HEK293 (cell line): ENCODE data around the gene C11orf98.

Source experiments
- CTCF ChIA-PET: fragments of 350-600 bp; formaldehyde crosslinking; extraction: SDS; loops from one replicate; lab custom pipeline; 2021; ENCODE audit warnings: antibody characterized with exemption; lab: Yijun Ruan, JAX
- POLR2A ChIA-PET: fragments of 300-600 bp; formaldehyde crosslinking; extraction: SDS; loops from one replicate; lab custom pipeline; 2020; ENCODE audit warnings: antibody characterized with exemption, inconsistent platforms; lab: Yijun Ruan, JAX
- H3K27ac ChIP-seq: fragments of 200-500 bp; sonication (Bioruptor generic); 2 replicates; pipeline ENCODE4 v1.5.1; 2014; ENCODE audit warnings: low read depth, low read length, control low read depth, inconsistent platforms; ENCODE audit errors: extremely low read depth
- H3K36me3 ChIP-seq, 2 experiments: fragments of 200-500 bp in 1 of 2; sonication (Bioruptor generic) in 1 of 2; 1 replicate in 1 of 2; 2 replicates in 1 of 2; pipeline ENCODE4 v1.5.1; 2014 to 2017; ENCODE audit warnings: inconsistent platforms in 2 of 2, low read length in 2 of 2; ENCODE audit not compliant: control insufficient read depth in 2 of 2, insufficient read depth in 1 of 2
- H3K4me1 ChIP-seq: fragments of 200-500 bp; sonication (Bioruptor generic); 2 replicates; pipeline ENCODE4 v1.5.1; 2014; ENCODE audit warnings: mild to moderate bottlenecking, low read length, inconsistent platforms; ENCODE audit not compliant: control insufficient read depth, insufficient read depth
- H3K4me3 ChIP-seq: 2 replicates; pipeline ENCODE4 v1.5.1; 2011; ENCODE audit warnings: low read depth, mild to moderate bottlenecking, control low read depth, low read length, moderate library complexity
- H3K9me3 ChIP-seq: fragments of 200-500 bp; sonication (Bioruptor generic); 2 replicates; pipeline ENCODE4 v1.5.1; 2014; ENCODE audit warnings: low read depth, low read length, inconsistent platforms; ENCODE audit not compliant: control insufficient read depth, insufficient read depth
- EGR2 ChIP-seq: fragments of 450-650 bp; formaldehyde crosslinking; IDR thresholded peaks from 2 replicates; pipeline ENCODE4 v1.5.1; 2016; ENCODE audit warnings: low read depth, missing biosample characterization, missing genetic modification characterization
- GLI4 ChIP-seq: fragments of 450-650 bp; formaldehyde crosslinking; IDR thresholded peaks from 2 replicates; pipeline ENCODE4 v1.5.1; 2016; ENCODE audit warnings: missing biosample characterization, missing genetic modification characterization
- GLIS2 ChIP-seq: fragments of 450-650 bp; formaldehyde crosslinking; IDR thresholded peaks from 2 replicates; pipeline ENCODE4 v1.5.1; 2016; ENCODE audit warnings: missing biosample characterization, missing genetic modification characterization
- HOXA7 ChIP-seq: sonication (generic); formaldehyde crosslinking; IDR thresholded peaks from 2 replicates; pipeline ENCODE4 v1.8.1; 2022; ENCODE audit warnings: missing genetic modification reagents, borderline replicate concordance
- HOXD13 ChIP-seq: sonication (generic); formaldehyde crosslinking; IDR thresholded peaks from 2 replicates; pipeline ENCODE4 v1.8.0; 2022; ENCODE audit warnings: missing genetic modification reagents, borderline replicate concordance
- KLF9 ChIP-seq: fragments of 450-650 bp; formaldehyde crosslinking; IDR thresholded peaks from 2 replicates; pipeline ENCODE4 v1.5.1; 2016; ENCODE audit warnings: missing biosample characterization, missing genetic modification characterization, low read depth
- PATZ1 ChIP-seq: fragments of 450-650 bp; formaldehyde crosslinking; IDR thresholded peaks from 2 replicates; pipeline ENCODE4 v1.5.1; 2016; ENCODE audit warnings: missing biosample characterization, missing genetic modification characterization
- SP2 ChIP-seq: fragments of 450-650 bp; formaldehyde crosslinking; IDR thresholded peaks from 2 replicates; pipeline ENCODE4 v1.5.1; 2016; ENCODE audit warnings: missing biosample characterization, missing genetic modification characterization
- SP3 ChIP-seq: fragments of 450-650 bp; formaldehyde crosslinking; IDR thresholded peaks from 2 replicates; pipeline ENCODE4 v1.5.1; 2016; ENCODE audit warnings: missing biosample characterization, missing genetic modification characterization
- ZBTB1 ChIP-seq: fragments of 450-650 bp; formaldehyde crosslinking; IDR thresholded peaks from 2 replicates; pipeline ENCODE4 v1.5.1; 2016; ENCODE audit warnings: missing biosample characterization, missing genetic modification characterization
- ZBTB17 ChIP-seq: fragments of 450-650 bp; formaldehyde crosslinking; IDR thresholded peaks from 2 replicates; pipeline ENCODE4 v1.5.1; 2016; ENCODE audit warnings: missing biosample characterization, missing genetic modification characterization
- ZNF132 ChIP-seq: fragments of 450-650 bp; formaldehyde crosslinking; IDR thresholded peaks from 2 replicates; pipeline ENCODE4 v1.5.1; 2017; ENCODE audit warnings: missing biosample characterization, missing genetic modification characterization, borderline replicate concordance
- ZNF133 ChIP-seq: fragments of 450-650 bp; formaldehyde crosslinking; IDR thresholded peaks from 2 replicates; pipeline ENCODE4 v1.5.1; 2016; ENCODE audit warnings: missing biosample characterization, missing genetic modification characterization
- ZNF146 ChIP-seq: fragments of 450-650 bp; formaldehyde crosslinking; IDR thresholded peaks from 2 replicates; pipeline ENCODE4 v1.5.1; 2016; ENCODE audit warnings: missing biosample characterization, missing genetic modification characterization
- ZNF510 ChIP-seq: fragments of 450-650 bp; formaldehyde crosslinking; IDR thresholded peaks from 2 replicates; pipeline ENCODE4 v1.5.1; 2018; ENCODE audit warnings: mild to moderate bottlenecking, missing genetic modification characterization, missing biosample characterization; ENCODE audit not compliant: insufficient replicate concordance
- ZNF549 ChIP-seq: fragments of 450-650 bp; IDR thresholded peaks from 2 replicates; pipeline ENCODE4 v1.5.1; 2018; ENCODE audit warnings: missing biosample characterization, missing genetic modification characterization, mild to moderate bottlenecking, inconsistent platforms, moderate library complexity
- ZNF555 ChIP-seq: fragments of 450-650 bp; formaldehyde crosslinking; conservative IDR thresholded peaks from 2 replicates; pipeline ENCODE4 v1.5.1; 2017; ENCODE audit warnings: missing biosample characterization, mild to moderate bottlenecking, missing genetic modification characterization, inconsistent platforms
- ZNF600 ChIP-seq: fragments of 450-650 bp; formaldehyde crosslinking; IDR thresholded peaks from 2 replicates; pipeline ENCODE4 v1.5.1; 2016; ENCODE audit warnings: missing biosample characterization, missing genetic modification characterization
- ZNF654 ChIP-seq: fragments of 450-650 bp; formaldehyde crosslinking; IDR thresholded peaks from 2 replicates; pipeline ENCODE4 v1.5.1; 2016; ENCODE audit warnings: low read depth, missing biosample characterization, missing genetic modification characterization
- ZNF707 ChIP-seq: fragments of 450-650 bp; formaldehyde crosslinking; IDR thresholded peaks from 2 replicates; pipeline ENCODE4 v1.5.1; 2016; ENCODE audit warnings: missing biosample characterization, missing genetic modification characterization
- TF ChIP-seq, protein P1 (sequence below): fragments of 450-650 bp; formaldehyde crosslinking; IDR thresholded peaks from 2 replicates; pipeline ENCODE4 v1.5.1; 2016; ENCODE audit warnings: missing biosample characterization, missing genetic modification characterization
- TF ChIP-seq, protein P2 (sequence below): fragments of 450-650 bp; formaldehyde crosslinking; IDR thresholded peaks from 2 replicates; pipeline ENCODE4; 2016; ENCODE audit warnings: missing biosample characterization, missing genetic modification characterization
- TF ChIP-seq, protein P3 (sequence below): fragments of 450-650 bp; formaldehyde crosslinking; IDR thresholded peaks from 2 replicates; pipeline ENCODE4 v1.5.1; 2016; ENCODE audit warnings: missing biosample characterization, missing genetic modification characterization

The C11orf98 gene

GRCh38 chr11:62614275-62614674 is 50.7 kb downstream of the C11orf98 start:
- peak; percentile 38 for TF ChIP-seq SP3 (tag by site-specific recombination)
- TF ChIP-seq PATZ1 (tag by site-specific recombination) = peak; percentile 30; the same call in 1 of the 2 replicates
- TF ChIP-seq ZNF146 (tag by site-specific recombination) = no peak
- no peak for TF ChIP-seq ZNF510 (tag by site-specific recombination)
- no peak for TF ChIP-seq ZNF132 (tag by site-specific recombination)
- peak; percentile 31; the same call in 1 of the 2 replicates for TF ChIP-seq EGR2 (tag by site-specific recombination)
- no peak for TF ChIP-seq ZBTB1 (tag by site-specific recombination)
- TF ChIP-seq ZBTB17 (tag by site-specific recombination) = no peak
- no peak for TF ChIP-seq HOXA7 (CRISPR knock-in tag)
- TF ChIP-seq ZNF707 (tag by site-specific recombination) = no peak
- TF ChIP-seq GLIS2 (tag by site-specific recombination) = peak; percentile 49; the same call in 1 of the 2 replicates
- TF ChIP-seq HOXD13 (CRISPR knock-in tag) = no peak
- TF ChIP-seq, protein P1, sequence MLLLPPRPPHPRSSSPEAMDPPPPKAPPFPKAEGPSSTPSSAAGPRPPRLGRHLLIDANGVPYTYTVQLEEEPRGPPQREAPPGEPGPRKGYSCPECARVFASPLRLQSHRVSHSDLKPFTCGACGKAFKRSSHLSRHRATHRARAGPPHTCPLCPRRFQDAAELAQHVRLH (tag by site-specific recombination) = no peak
- no peak for TF ChIP-seq ZNF549
- no peak for TF ChIP-seq ZNF555 (tag by site-specific recombination)
- TF ChIP-seq, protein P2, sequence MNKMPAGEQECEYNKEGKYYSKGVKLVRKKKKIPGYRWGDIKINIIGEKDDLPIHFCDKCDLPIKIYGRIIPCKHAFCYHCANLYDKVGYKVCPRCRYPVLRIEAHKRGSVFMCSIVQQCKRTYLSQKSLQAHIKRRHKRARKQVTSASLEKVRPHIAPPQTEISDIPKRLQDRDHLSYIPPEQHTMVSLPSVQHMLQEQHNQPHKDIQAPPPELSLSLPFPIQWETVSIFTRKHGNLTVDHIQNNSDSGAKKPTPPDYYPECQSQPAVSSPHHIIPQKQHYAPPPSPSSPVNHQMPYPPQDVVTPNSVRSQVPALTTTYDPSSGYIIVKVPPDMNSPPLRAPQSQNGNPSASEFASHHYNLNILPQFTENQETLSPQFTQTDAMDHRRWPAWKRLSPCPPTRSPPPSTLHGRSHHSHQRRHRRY (tag by site-specific recombination) = no peak
- no peak for TF ChIP-seq ZNF654 (tag by site-specific recombination)
- TF ChIP-seq ZNF133 (tag by site-specific recombination) = no peak
- peak; percentile 47; the same call in 1 of the 2 replicates for TF ChIP-seq ZNF600
- TF ChIP-seq, protein P3, sequence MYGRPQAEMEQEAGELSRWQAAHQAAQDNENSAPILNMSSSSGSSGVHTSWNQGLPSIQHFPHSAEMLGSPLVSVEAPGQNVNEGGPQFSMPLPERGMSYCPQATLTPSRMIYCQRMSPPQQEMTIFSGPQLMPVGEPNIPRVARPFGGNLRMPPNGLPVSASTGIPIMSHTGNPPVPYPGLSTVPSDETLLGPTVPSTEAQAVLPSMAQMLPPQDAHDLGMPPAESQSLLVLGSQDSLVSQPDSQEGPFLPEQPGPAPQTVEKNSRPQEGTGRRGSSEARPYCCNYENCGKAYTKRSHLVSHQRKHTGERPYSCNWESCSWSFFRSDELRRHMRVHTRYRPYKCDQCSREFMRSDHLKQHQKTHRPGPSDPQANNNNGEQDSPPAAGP (tag by site-specific recombination) = 0 out of 2 replicates have a peak, but pooled peaks have one; percentile 24
- TF ChIP-seq SP2 = no peak; the same call in 1 of the 2 replicates
- TF ChIP-seq KLF9 (tag by site-specific recombination) = no peak
- no peak for TF ChIP-seq GLI4
- no peak overlapping the region for H3K4me3 ChIP-seq
- 0 out of 2 replicates have a peak overlapping the region, but pooled peaks have one; percentile 2 for H3K27ac ChIP-seq
- ChIA-PET POLR2A (no interaction called here), CTCF (no interaction called here)
- H3K4me1 ChIP-seq = no peaks in the 10 kb centered on the region
- peaks cover 0 to 43% of the 10 kb centered on the region in 2 experiments; a peak in 2 of 3 replicates for H3K36me3 ChIP-seq
- no peaks in the 10 kb centered on the region for H3K9me3 ChIP-seq
